ENCODE measurements around the gene TRAPPC3L.

GRCh38 chr6:116463301-116463700 lies 82.2 kb downstream of the TRAPPC3L start:
- TF ChIP-seq CTBP1 (IDR thresholded peaks at IDR 0.05; ENCODE audit: borderline replicate concordance) = no peak
- TF ChIP-seq EZH2 (IDR thresholded peaks at IDR 0.05; ENCODE audit: borderline replicate concordance, low read depth, low read length) = no peak
- TF ChIP-seq SMAD3 (CRISPR knock-in tag; conservative IDR thresholded peaks at IDR 0.05) = no peak
- TF ChIP-seq GTF2A2 (tag; IDR thresholded peaks at IDR 0.05) = no peak
- TF ChIP-seq HDAC6 (IDR thresholded peaks at IDR 0.05; ENCODE audit: low read depth, low read length) = no peak
- TF ChIP-seq POLR2A (conservative IDR thresholded peaks at IDR 0.05) = no peak
- TF ChIP-seq REST (IDR thresholded peaks at IDR 0.05; ENCODE audit: borderline replicate concordance) = no peak
- TF ChIP-seq REST (CRISPR knock-in tag; IDR thresholded peaks at IDR 0.05; ENCODE audit: low read depth) = no peak
- TF ChIP-seq, protein P1, sequence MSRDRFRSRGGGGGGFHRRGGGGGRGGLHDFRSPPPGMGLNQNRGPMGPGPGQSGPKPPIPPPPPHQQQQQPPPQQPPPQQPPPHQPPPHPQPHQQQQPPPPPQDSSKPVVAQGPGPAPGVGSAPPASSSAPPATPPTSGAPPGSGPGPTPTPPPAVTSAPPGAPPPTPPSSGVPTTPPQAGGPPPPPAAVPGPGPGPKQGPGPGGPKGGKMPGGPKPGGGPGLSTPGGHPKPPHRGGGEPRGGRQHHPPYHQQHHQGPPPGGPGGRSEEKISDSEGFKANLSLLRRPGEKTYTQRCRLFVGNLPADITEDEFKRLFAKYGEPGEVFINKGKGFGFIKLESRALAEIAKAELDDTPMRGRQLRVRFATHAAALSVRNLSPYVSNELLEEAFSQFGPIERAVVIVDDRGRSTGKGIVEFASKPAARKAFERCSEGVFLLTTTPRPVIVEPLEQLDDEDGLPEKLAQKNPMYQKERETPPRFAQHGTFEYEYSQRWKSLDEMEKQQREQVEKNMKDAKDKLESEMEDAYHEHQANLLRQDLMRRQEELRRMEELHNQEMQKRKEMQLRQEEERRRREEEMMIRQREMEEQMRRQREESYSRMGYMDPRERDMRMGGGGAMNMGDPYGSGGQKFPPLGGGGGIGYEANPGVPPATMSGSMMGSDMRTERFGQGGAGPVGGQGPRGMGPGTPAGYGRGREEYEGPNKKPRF (IDR thresholded peaks at IDR 0.05; ENCODE audit: low read depth, low read length) = no peak
- no peak for TF ChIP-seq USF2 (CRISPR knock-in tag; IDR thresholded peaks at IDR 0.05)
- TF ChIP-seq CTCF (IDR thresholded peaks at IDR 0.05 in 2 of 3, conservative IDR thresholded peaks at IDR 0.05 in 1 of 3; ENCODE audit: insufficient read depth in 2 of 3, low read depth in 1 of 3, low read length in 3 of 3) = no peak
- no peak for TF ChIP-seq POLR2AphosphoS5 (IDR thresholded peaks at IDR 0.05; ENCODE audit: control insufficient read depth, insufficient read depth, low read depth, low read length)
- no peak for TF ChIP-seq ZBTB17 (CRISPR knock-in tag; IDR thresholded peaks at IDR 0.05)
- no peak for TF ChIP-seq RBM39 (optimal IDR thresholded peaks at IDR 0.05; ENCODE audit: low read depth, low read length)
- no peak for TF ChIP-seq YY1 (IDR thresholded peaks at IDR 0.05; ENCODE audit: borderline replicate concordance in 1 of 3, control insufficient read depth in 1 of 3, extremely low read depth in 1 of 3, insufficient read depth in 3 of 3, insufficient read length in 1 of 3, insufficient replicate concordance in 2 of 3, low read depth in 1 of 3, low read length in 2 of 3)
